Bronchial epithelial cell (primary cell): Measurements from ENCODE around the gene ZNF816. TPM values are rescaled to one million over a fixed set of nuclear protein-coding genes. Genes with fewer than 3 reads are reported as not detected.
"Not testable (repeated sequence)": the region's sequence is repeated elsewhere in the genome, so short reads cannot be mapped to it uniquely, and the experiment has no call there.

Experiments
- DNase-seq: peaks from one replicate; pipeline ENCODE4 v3.0.0-alpha.2; 2010; ENCODE audit warnings: low read depth
- FAIRE-seq: peaks from 2 replicates; lab custom pipeline; 2011; peaks lifted over from hg19 to GRCh38; lab: Jason Lieb, UNC
- H3K27me3 ChIP-seq: 2 replicates; pipeline ENCODE4 v1.5.1; 2011; ENCODE audit warnings: low read length; ENCODE audit not compliant: control insufficient read depth, insufficient read depth
- H3K36me3 ChIP-seq: 2 replicates; pipeline ENCODE4 v1.5.1; 2011; ENCODE audit warnings: low read length; ENCODE audit not compliant: control insufficient read depth, insufficient read depth
- H3K4me3 ChIP-seq: 2 replicates; pipeline ENCODE4 v1.5.1; 2011; ENCODE audit warnings: mild to moderate bottlenecking, low read depth, low read length, control low read depth
- total RNA-seq: library from RNA; depleted of rRNA; stranded (reverse); fragments of >200 nt; gene quantifications from 2 replicates; pipeline ENCODE4 v1.2.1, GENCODE V29; 2014
- TF ChIP-seq, protein P1 (sequence below): IDR thresholded peaks from 2 replicates; pipeline ENCODE4 v1.5.1; 2011; ENCODE audit warnings: mild to moderate bottlenecking, moderate library complexity, low read length, control low read depth, inconsistent platforms; ENCODE audit not compliant: insufficient read depth, severe bottlenecking

ZNF816 gene
- total RNA-seq, 1 donor from 2014 or later, result 24.0 TPM

DNA sequence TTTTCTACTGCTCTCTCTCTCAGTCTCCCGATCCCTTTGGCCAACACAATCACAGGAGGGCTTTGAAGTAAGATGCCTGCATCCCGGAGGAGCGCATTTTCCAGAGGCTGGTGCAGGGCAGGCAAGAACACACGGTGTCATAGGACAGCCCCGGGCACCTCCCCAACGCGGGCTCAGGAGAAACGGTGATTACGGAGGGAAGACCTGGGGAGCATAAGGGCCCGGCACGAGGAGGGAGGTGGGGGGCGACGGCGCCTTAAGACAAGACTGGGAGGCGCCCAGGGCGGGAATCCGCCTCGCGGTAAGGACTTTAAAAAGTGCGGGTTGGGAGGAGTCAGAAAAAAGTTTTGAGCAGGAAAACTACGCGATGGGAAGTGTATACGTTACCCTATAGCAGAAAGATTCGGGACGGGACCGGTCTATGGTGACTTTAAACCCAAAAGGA lies 20.7 kb downstream of the ZNF816 start:
- H3K4me3 ChIP-seq, result peak overlapping the region; percentile 96
- FAIRE-seq (no peak), DNase-seq (peak; percentile 14)
- H3K27me3 ChIP-seq, result no peaks in the 10 kb centered on the region
- TF ChIP-seq, protein P1, sequence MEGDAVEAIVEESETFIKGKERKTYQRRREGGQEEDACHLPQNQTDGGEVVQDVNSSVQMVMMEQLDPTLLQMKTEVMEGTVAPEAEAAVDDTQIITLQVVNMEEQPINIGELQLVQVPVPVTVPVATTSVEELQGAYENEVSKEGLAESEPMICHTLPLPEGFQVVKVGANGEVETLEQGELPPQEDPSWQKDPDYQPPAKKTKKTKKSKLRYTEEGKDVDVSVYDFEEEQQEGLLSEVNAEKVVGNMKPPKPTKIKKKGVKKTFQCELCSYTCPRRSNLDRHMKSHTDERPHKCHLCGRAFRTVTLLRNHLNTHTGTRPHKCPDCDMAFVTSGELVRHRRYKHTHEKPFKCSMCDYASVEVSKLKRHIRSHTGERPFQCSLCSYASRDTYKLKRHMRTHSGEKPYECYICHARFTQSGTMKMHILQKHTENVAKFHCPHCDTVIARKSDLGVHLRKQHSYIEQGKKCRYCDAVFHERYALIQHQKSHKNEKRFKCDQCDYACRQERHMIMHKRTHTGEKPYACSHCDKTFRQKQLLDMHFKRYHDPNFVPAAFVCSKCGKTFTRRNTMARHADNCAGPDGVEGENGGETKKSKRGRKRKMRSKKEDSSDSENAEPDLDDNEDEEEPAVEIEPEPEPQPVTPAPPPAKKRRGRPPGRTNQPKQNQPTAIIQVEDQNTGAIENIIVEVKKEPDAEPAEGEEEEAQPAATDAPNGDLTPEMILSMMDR, result no peak
- H3K36me3 ChIP-seq, result peaks cover 2% of the 10 kb centered on the region

DNA sequence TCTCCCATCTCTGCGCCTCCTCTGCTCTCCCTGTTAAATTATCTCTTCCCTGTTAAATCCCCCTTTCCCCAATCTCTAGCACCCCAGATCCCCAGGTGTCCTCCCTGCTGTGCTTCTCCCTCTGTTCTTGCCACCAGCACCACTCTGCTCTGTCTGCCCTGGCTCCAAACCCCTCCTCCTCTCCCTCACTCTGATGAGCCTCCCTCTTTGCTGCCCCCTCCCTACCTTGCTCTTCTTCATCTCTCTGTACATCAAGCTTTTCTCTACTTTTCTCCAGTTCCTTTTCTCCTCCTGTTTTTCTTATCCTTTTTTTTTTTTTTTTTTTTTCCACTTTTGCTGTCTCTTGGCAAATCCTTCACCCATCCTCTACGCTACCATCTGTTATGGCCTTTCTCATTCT lies 21.2 kb downstream of the ZNF816 start:
- peak overlapping the region; percentile 96 for H3K4me3 ChIP-seq
- DNase-seq, H3K27me3 ChIP-seq, H3K36me3 ChIP-seq, FAIRE-seq: not testable (repeated sequence)

GRCh38 chr19:52940905-52941304 lies 21.8 kb downstream of the ZNF816 start:
- not testable (repeated sequence) for FAIRE-seq, H3K27me3 ChIP-seq, DNase-seq, H3K4me3 ChIP-seq, H3K36me3 ChIP-seq

DNA sequence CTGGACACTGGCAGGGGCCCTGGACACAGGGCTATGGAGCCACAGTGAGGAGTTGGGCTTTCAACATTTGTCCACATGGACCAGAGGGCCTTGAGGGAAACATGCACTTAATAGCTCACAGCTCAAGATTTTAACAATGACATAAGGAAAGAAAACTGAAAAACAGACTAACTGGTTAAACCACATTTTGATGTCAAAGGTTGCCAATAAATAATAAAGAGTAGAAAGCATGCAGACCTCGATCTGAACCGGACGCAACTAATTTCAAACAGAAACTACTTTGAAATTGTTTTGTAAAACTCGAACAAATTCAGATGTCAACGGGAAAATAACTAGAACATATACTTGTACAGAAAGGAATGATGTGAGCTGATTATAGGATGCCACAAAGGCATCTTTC lies 23.9 kb downstream of the ZNF816 start:
- H3K4me3 ChIP-seq, result no peak overlapping the region
- peaks cover 3% of the 10 kb centered on the region for H3K36me3 ChIP-seq
- FAIRE-seq, result no peak
- DNase-seq, result peak; percentile 23
- TF ChIP-seq, protein P1, result no peak
- no peaks in the 10 kb centered on the region for H3K27me3 ChIP-seq

DNA sequence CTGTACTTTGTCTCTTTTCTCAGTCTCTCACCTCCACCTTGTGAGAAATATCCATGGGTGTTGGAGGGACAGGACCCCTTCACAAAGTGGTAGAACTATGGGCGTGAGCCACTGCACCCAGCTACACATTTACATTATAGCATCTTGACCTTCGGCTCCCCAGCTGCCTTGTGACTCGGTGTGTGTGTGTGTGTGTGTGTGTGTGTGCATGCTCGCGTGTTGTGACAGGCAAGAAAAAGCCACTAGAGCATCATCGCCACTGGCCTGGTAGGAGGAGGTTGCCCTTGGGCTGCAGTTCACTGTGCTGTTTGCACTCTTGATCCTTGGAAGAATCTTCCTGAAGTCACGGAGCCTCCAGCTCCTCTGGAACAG lies 25.7 kb downstream of the ZNF816 start:
- TF ChIP-seq, protein P1, result no peak
- no peak for FAIRE-seq

DNA sequence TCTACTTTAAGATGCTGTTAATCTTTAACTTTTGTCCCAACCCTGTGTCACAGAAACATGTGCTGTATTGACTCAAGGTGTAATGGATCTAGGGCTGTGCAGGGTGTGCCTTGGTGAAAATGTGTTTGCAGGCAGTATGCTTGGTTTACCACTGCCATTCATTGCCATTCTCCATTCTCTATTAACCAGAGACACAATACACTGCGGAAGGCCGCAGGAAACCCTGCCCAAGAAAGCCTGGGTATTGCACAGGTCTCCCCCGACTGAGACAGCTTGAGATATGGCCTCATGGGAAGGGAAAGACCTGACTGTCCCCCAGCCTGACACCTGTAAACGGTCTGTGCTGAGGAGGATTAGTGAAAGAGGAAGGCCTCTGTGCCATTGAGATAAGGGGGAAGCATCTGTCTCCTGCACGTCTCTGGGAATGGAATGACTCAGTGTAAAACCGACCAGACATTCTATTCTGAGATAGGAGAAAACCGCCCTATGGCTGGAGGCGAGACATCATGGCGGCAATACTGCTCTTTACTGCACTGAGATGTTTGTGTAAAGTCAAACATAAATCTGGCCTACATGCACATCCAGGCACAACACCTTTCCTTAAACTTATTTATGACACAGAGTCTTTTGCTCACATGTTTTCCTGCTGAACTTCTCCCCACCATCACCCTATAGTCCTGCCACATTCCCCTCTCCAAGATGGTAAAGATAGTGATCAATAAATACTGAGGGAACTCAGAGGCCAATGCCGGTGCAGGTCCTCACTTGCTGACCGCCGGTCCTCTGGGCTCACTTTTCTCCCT lies 26.3 kb downstream of the ZNF816 start:
- TF ChIP-seq, protein P1, result no peak
- no peak for DNase-seq
- peaks cover 4% of the 10 kb centered on the region for H3K36me3 ChIP-seq
- no peak for FAIRE-seq
- H3K4me3 ChIP-seq, result no peak overlapping the region
- no peaks in the 10 kb centered on the region for H3K27me3 ChIP-seq

More for the DNA sequence above, 25.7 kb downstream of the ZNF816 start:
- Histone ChIP-seq H3K27me3 (no peaks in the 10 kb centered on the region), H3K4me3 (no peak overlapping the region), H3K36me3 (peaks cover 4% of the 10 kb centered on the region)
- no peak for DNase-seq
